ENCODE data around the gene LRRC74A. TPM values are rescaled to one million over a fixed set of nuclear protein-coding genes. Genes with fewer than 3 reads are reported as not detected.

The LRRC74A gene
- total and polyA plus RNA-seq, 9 of the 15 experiments (the other 6 are each of a cell fraction or from before 2014, with no cell fraction given) = not detected

- Histone ChIP-seq H3K9me3 (replicated peaks; ENCODE audit: control insufficient read depth, insufficient read depth, low read depth, low read length) (no peaks in the 10 kb centered on the region), H3K4me3 (no peak overlapping the region), H3K36me3 (ENCODE audit: control insufficient read depth, insufficient read depth, low read length) (no peaks in the 10 kb centered on the region), H3K4me1 (replicated peaks in 1 of 2; ENCODE audit: control insufficient read depth in 2 of 2, insufficient read depth in 2 of 2, low read length in 2 of 2) (no peaks in the 10 kb centered on the region), H3K79me2 (ENCODE audit: control insufficient read depth, insufficient read depth, low read length) (no peaks in the 10 kb centered on the region), H3K27me3 (ENCODE audit: control insufficient read depth in 2 of 2, insufficient read depth in 2 of 2, low read length in 2 of 2) (peaks cover 2 to 18% of the 10 kb centered on the region in 2 experiments; a peak in 3 of 5 replicates), H2AFZ (ENCODE audit: low read depth, low read length) (no peak overlapping the region), H3K4me2 (ENCODE audit: insufficient read depth, low read length) (no peak overlapping the region), H3K27ac (ENCODE audit: extremely low read depth, low read depth, low read length) (no peak overlapping the region), H3K9me1 (ENCODE audit: control insufficient read depth, insufficient read depth, low read length) (no peaks in the 10 kb centered on the region), H3K9ac (ENCODE audit: insufficient read depth in 1 of 2, low read depth in 2 of 2, low read length in 2 of 2) (no peak overlapping the region), H4K20me1 (replicated peaks; ENCODE audit: control insufficient read depth, insufficient read depth, low read length) (no peaks in the 10 kb centered on the region)
- no peak for TF ChIP-seq LARP7 (IDR thresholded peaks at IDR 0.05)
- TF ChIP-seq CREB3L1 (IDR thresholded peaks at IDR 0.05; ENCODE audit: borderline replicate concordance, low read depth) = no peak
- no peak for TF ChIP-seq DEAF1 (CRISPR knock-in tag; IDR thresholded peaks at IDR 0.05)
- no peak for TF ChIP-seq ZC3H11A (IDR thresholded peaks at IDR 0.05; ENCODE audit: low read depth, low read length)
- TF ChIP-seq ZNF347 (CRISPR knock-in tag; IDR thresholded peaks at IDR 0.05; ENCODE audit: low read depth) = no peak
- no peak for TF ChIP-seq ZNF780A (CRISPR knock-in tag; IDR thresholded peaks at IDR 0.05)
- TF ChIP-seq HNRNPK (IDR thresholded peaks at IDR 0.05; ENCODE audit: low read depth, low read length, poor library complexity, severe bottlenecking) = no peak
- no peak for TF ChIP-seq ESRRB (CRISPR knock-in tag; IDR thresholded peaks at IDR 0.05; ENCODE audit: borderline replicate concordance)
- no peak for TF ChIP-seq ARID3A (IDR thresholded peaks at IDR 0.05; ENCODE audit: borderline replicate concordance, low read depth, low read length)
- no peak for FAIRE-seq
- no TSS peak for BruUV-seq (replicated peaks)
- no peak for ATAC-seq
- in situ Hi-C loops (cut with MboI) (no loop called here), intact Hi-C loops (cut with micrococcal nuclease) (no loop called here)
- DNase-seq (ENCODE audit: extremely low read depth in 1 of 4, low spot score in 3 of 4) = no peak
- CTCF ChIA-PET (ENCODE audit: low intra/inter-chr PET ratio) = no interaction called here
- WGBS (ENCODE audit: insufficient coverage, low coverage, missing lambda C conversion rate) = 2% methylated on average over 5 of the region's 5 CpGs
- POLR2A ChIA-PET = no interaction called here
These were observed 11.3 kb downstream of the LRRC74A start for GRCh38 chr14:76837524-76837923.

All from K562 (cell line).